Measurements from ENCODE around the gene EMC6.

The EMC6 gene

GRCh38 chr17:3685174-3685573 lies 16.6 kb downstream of the EMC6 start:
- no peak for TF ChIP-seq CTCF (IDR thresholded peaks at IDR 0.05; ENCODE audit: control extremely low read depth, extremely low read depth, low read depth, missing control alignments)
- CTCF ChIA-PET, result interaction anchor here (1.4 kb wide), 1 partner anchor 142 kb away, joined by 3 read pairs; no protein-coding TSS in a partner anchor
- POLR2A ChIA-PET, result no interaction called here
- DNase-seq (ENCODE audit: extremely low spot score), result no peak

GRCh38 chr17:3688027-3688553 lies 19.5 kb downstream of the EMC6 start:
- ChIA-PET CTCF (no interaction called here), POLR2A (no interaction called here)
- TF ChIP-seq CTCF (IDR thresholded peaks at IDR 0.05; ENCODE audit: control extremely low read depth, extremely low read depth, low read depth, missing control alignments), result no peak
- DNase-seq (ENCODE audit: extremely low spot score), result no peak

- TF ChIP-seq CTCF (IDR thresholded peaks at IDR 0.05; ENCODE audit: control extremely low read depth, extremely low read depth, low read depth, missing control alignments), result no peak
- POLR2A ChIA-PET, result no interaction called here
- DNase-seq (ENCODE audit: extremely low spot score), result no peak
- CTCF ChIA-PET, result no interaction called here
Measured at GRCh38 chr17:3688852-3689261, 20.2 kb downstream of the EMC6 start.

- CTCF ChIA-PET, result no interaction called here
- POLR2A ChIA-PET, result no interaction called here
- no peak for DNase-seq (ENCODE audit: extremely low spot score)
- TF ChIP-seq CTCF (IDR thresholded peaks at IDR 0.05; ENCODE audit: control extremely low read depth, extremely low read depth, low read depth, missing control alignments), result no peak
Measured at GRCh38 chr17:3689262-3690093, 20.9 kb downstream of the EMC6 start.

GRCh38 chr17:3690094-3690715 lies 21.6 kb downstream of the EMC6 start:
- no peak for TF ChIP-seq CTCF (IDR thresholded peaks at IDR 0.05; ENCODE audit: control extremely low read depth, extremely low read depth, low read depth, missing control alignments)
- CTCF ChIA-PET, result no interaction called here
- POLR2A ChIA-PET, result no interaction called here
- no peak for DNase-seq (ENCODE audit: extremely low spot score)

- no peak for DNase-seq (ENCODE audit: extremely low spot score)
- ChIA-PET CTCF (interaction anchor here (2.1 kb wide), 1 partner anchor 9 kb away, joined by 6 read pairs; no protein-coding TSS in a partner anchor), POLR2A (no interaction called here)
- TF ChIP-seq CTCF (IDR thresholded peaks at IDR 0.05; ENCODE audit: control extremely low read depth, extremely low read depth, low read depth, missing control alignments), result peak; percentile 18
Measured at GRCh38 chr17:3691617-3692067, 23.0 kb downstream of the EMC6 start.
